Spleen (tissue), 11 donors: ENCODE results near the gene EVA1B. TPM values are rescaled to one million over a fixed set of nuclear protein-coding genes. Genes with fewer than 3 reads are reported as not detected.

ENCODE experiments used
- DNase-seq: peaks from one replicate; pipeline ENCODE4 v3.0.0-alpha.2; 2020
- H3K27ac ChIP-seq, 8 donors: fragments of 200-600 bp; sonication (generic) in 7 of 8; 1 replicate in 4 of 8; 2 replicates in 4 of 8; pipeline versions ENCODE4 v1.5.0 to v1.8.0; 2016 to 2021; ENCODE audit warnings: inconsistent platforms in 4 of 8, mild to moderate bottlenecking in 4 of 8, moderate library complexity in 1 of 8
- H3K27me3 ChIP-seq, 7 donors: fragments of 200-600 bp; sonication (generic) in 6 of 7; replicated peaks in 1 of 7; 1 replicate in 4 of 7; 2 replicates in 3 of 7; pipeline versions ENCODE4 v1.5.0 to v1.8.0; 2016 to 2021; ENCODE audit warnings: inconsistent platforms in 3 of 7, mild to moderate bottlenecking in 1 of 7
- H3K36me3 ChIP-seq, 6 donors: fragments of 200-600 bp; sonication (generic) in 5 of 6; 1 replicate in 4 of 6; 2 replicates in 2 of 6; pipeline versions ENCODE4 v1.5.0 to v1.8.0; 2016 to 2021; ENCODE audit warnings: inconsistent platforms in 2 of 6
- H3K4me1 ChIP-seq, 6 donors: fragments of 200-600 bp; sonication (generic) in 5 of 6; 1 replicate in 3 of 6; 2 replicates in 3 of 6; pipeline versions ENCODE4 v1.5.0 to v1.8.0; 2016 to 2021; ENCODE audit warnings: inconsistent platforms in 3 of 6
- H3K4me3 ChIP-seq, 8 donors: fragments of 200-600 bp; sonication (generic) in 7 of 8; 1 replicate in 4 of 8; 2 replicates in 4 of 8; pipeline versions ENCODE4 v1.5.0 to v1.8.0; 2016 to 2021; ENCODE audit warnings: inconsistent platforms in 4 of 8, mild to moderate bottlenecking in 4 of 8, moderate library complexity in 2 of 8
- H3K9me3 ChIP-seq, 8 donors: fragments of 200-600 bp; sonication (generic) in 7 of 8; 1 replicate in 4 of 8; 2 replicates in 4 of 8; pipeline versions ENCODE4 v1.5.0 to v1.8.0; 2016 to 2021; ENCODE audit warnings: inconsistent platforms in 4 of 8
- CTCF ChIP-seq, 11 experiments: fragments of 200-600 bp in 7 of 11; fragments of 450-650 bp in 4 of 11; sonication (generic) in 4 of 11; IDR thresholded peaks in 8 of 11; conservative IDR thresholded peaks in 3 of 11; 1 replicate in 7 of 11; 2 replicates in 4 of 11; pipeline versions ENCODE4 v1.4.0 to v1.8.0; 2016 to 2021; ENCODE audit warnings: antibody characterized with exemption in 11 of 11, inconsistent platforms in 4 of 11, mild to moderate bottlenecking in 1 of 11
- POLR2A ChIP-seq, 3 donors: fragments of 450-650 bp; IDR thresholded peaks; one replicate each; pipeline ENCODE4 v1.5.1; 2017; ENCODE audit warnings: antibody characterized with exemption in 3 of 3, mild to moderate bottlenecking in 1 of 3
- POLR2AphosphoS5 ChIP-seq, 3 donors: sonication (generic); formaldehyde crosslinking; IDR thresholded peaks; one replicate each; pipeline ENCODE4 v1.5.1; 2017; ENCODE audit warnings: antibody characterized with exemption in 3 of 3
- WGBS, 5 donors: extraction: QIAGEN DNeasy Blood & Tissue Kit in 3 of 5; methylation state at CpG; one replicate each; pipeline versions ENCODE4 v1.1.5 to v1.1.7; 2013 to 2018; 5-methylcytosine and 5-hydroxymethylcytosine counted together
- intact Hi-C: fragments of 100-400 bp; cut with DNase I; formaldehyde crosslinking; loops from one replicate; pipeline ENCODE4 v1.15.0; 2023; ENCODE audit warnings: low total_unique reads
- polyA plus RNA-seq, 3 donors: library from polyadenylated mRNA; stranded (reverse); fragments of 200-250 nt; gene quantifications; one replicate each; pipeline ENCODE4 v1.2.1, GENCODE V29; 2013
- total RNA-seq, 7 donors: library from RNA; depleted of rRNA in 3 of 7; stranded (reverse); fragments of >200 nt in 3 of 7; fragmentation: NEBNext Ultra II Directional in 4 of 7; extraction: Animal tissue kit (Norgen Biotek cat#: 25700) in 4 of 7; gene quantifications; one replicate each; pipeline versions ENCODE4 v1.1.0 to v1.2.1, GENCODE V29; 2016 to 2021
- donor health status: healthy with polysubstance abuse.
- donor health status: DM: no; HTN: no; CAD: no; lungs with moderate emphysema.
- donor health status: DM: no; HTN: no; CAD: no.
- donor health status: Bipolar disorder and iron deficiency.
- donor health status: healthy.
- donor health status: DM: no; HTN: no; CAD: no.
- donor health status: DM: yes; HTN: yes; CAD: no.

Gene EVA1B
- total and polyA plus RNA-seq, 10 donors, result 17.2 to 77.4 (median 40.5) TPM

- H3K27me3 ChIP-seq, result no peaks in the 10 kb centered on the region
- no peak overlapping the region for H3K4me3 ChIP-seq
- H3K36me3 ChIP-seq, result peaks cover 0 to 65% (median 50%) of the 10 kb centered on the region in 6 donors
- intact Hi-C loops, result no loop called here
- no peak for DNase-seq
- WGBS, 5 donors, result 93 to 96% (median 94%) methylated on average over 23 of the region's 23 CpGs
- H3K9me3 ChIP-seq, result no peaks in the 10 kb centered on the region
- no peak overlapping the region for H3K27ac ChIP-seq
- peaks cover 16 to 65% (median 38%) of the 10 kb centered on the region in 6 donors for H3K4me1 ChIP-seq
- TF ChIP-seq POLR2AphosphoS5 (IDR thresholded peaks at IDR 0.05) (peak in 1 of 3 donors; percentile 18), CTCF (IDR thresholded peaks at IDR 0.05 in 8 of 11, conservative IDR thresholded peaks at IDR 0.05 in 3 of 11) (no peak)
Measured at GRCh38 chr1:36303650-36304360, 19.6 kb downstream of the EVA1B start.

DNA sequence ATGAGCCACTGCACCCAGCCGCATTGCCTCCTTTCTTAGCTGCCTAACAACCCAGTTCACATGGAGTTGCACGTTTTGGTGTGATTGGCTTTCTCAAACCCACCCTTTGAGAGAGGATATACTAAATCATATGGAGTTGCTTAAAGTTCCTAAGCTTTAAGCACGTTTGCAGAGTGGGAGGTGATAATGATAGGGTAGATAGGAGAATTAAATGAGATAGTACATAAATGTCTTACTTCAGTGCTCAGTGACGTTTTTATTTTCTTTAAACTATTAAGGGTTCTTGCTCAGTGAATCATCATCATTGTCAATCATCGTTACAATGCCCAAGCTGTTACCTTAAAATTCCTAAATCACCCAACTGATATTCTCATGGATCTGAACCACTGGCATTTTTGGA is 20.2 kb downstream of the EVA1B start:
- Histone ChIP-seq H3K36me3 (peaks cover 0 to 71% (median 55%) of the 10 kb centered on the region in 6 donors), H3K4me1 (peaks cover 16 to 68% (median 38%) of the 10 kb centered on the region in 6 donors), H3K27ac (no peak overlapping the region), H3K9me3 (no peaks in the 10 kb centered on the region), H3K27me3 (no peaks in the 10 kb centered on the region), H3K4me3 (no peak overlapping the region)
- no peak for DNase-seq
- 83 to 91% (median 87%) methylated on average over 5 of the region's 5 CpGs for WGBS, 5 donors
- intact Hi-C loops, result no loop called here
- TF ChIP-seq POLR2A (IDR thresholded peaks at IDR 0.05) (no peak), CTCF (IDR thresholded peaks at IDR 0.05 in 8 of 11, conservative IDR thresholded peaks at IDR 0.05 in 3 of 11) (no peak), POLR2AphosphoS5 (IDR thresholded peaks at IDR 0.05) (no peak)

DNA sequence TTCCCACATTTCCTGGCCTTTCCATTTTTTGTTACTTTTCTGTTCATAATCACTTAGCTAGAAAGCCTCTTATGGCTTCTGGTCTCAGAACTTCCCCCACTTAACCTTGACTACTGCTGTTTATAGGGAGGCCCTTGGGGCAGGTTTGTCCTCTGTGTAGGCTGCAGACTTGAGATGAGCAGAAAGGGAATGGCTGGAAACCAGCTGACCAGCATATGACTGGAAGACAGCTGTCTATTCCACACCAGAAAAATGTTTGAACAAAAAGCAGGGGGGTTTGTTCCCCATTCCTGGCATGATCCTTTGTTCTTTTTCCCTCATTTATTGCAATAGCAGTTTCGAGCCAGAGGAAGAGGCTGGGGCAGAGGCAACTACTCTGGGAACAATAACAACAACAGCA is 22.2 kb downstream of the EVA1B start:
- Histone ChIP-seq H3K36me3 (peaks cover 0 to 91% (median 75%) of the 10 kb centered on the region in 6 donors), H3K9me3 (no peaks in the 10 kb centered on the region), H3K4me1 (peaks cover 8 to 48% (median 26%) of the 10 kb centered on the region in 6 donors), H3K27ac (peak overlapping the region in 1 of 8 donors; percentile 49), H3K4me3 (no peak overlapping the region), H3K27me3 (no peaks in the 10 kb centered on the region)
- intact Hi-C loops, result no loop called here
- TF ChIP-seq POLR2A (IDR thresholded peaks at IDR 0.05), result no peak
- no peak for TF ChIP-seq POLR2AphosphoS5 (IDR thresholded peaks at IDR 0.05)
- no peak for TF ChIP-seq CTCF (IDR thresholded peaks at IDR 0.05 in 8 of 11, conservative IDR thresholded peaks at IDR 0.05 in 3 of 11)
- WGBS, 5 donors, result 81 to 91% (median 82%) methylated on average over 1 of the region's 1 CpG
- DNase-seq, result no peak

DNA sequence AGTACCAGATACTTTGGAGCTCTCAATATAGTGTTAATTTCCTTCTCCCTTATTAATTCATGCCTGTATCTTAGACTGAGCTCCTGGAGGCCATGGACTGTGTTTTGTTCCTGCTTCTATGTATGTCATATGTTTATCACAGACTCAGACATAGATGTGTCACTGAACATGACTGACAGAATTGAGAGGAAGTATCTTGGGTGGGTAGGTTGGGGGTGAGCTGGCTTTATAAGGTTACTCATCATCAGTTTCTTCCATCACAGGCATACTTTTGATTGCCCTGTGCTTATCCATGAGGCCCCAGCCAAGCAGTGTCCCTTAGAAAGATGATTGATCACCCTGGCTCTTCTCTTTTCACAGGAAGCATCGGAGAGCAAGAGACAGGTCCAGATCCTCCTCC is 22.9 kb downstream of the EVA1B start:
- no peak for DNase-seq
- intact Hi-C loops, result no loop called here
- Histone ChIP-seq H3K27me3 (no peaks in the 10 kb centered on the region), H3K36me3 (peaks cover 0 to 97% (median 80%) of the 10 kb centered on the region in 6 donors), H3K9me3 (no peaks in the 10 kb centered on the region), H3K27ac (peak overlapping the region in 5 of 8 donors; percentile 12 to 50 (median 38)), H3K4me1 (peaks cover 2 to 41% (median 19%) of the 10 kb centered on the region in 6 donors), H3K4me3 (no peak overlapping the region)
- 60 to 89% (median 82%) methylated on average over 1 of the region's 1 CpG for WGBS, 5 donors
- TF ChIP-seq POLR2A (IDR thresholded peaks at IDR 0.05), result no peak
- TF ChIP-seq CTCF (IDR thresholded peaks at IDR 0.05 in 8 of 11, conservative IDR thresholded peaks at IDR 0.05 in 3 of 11), result no peak
- no peak for TF ChIP-seq POLR2AphosphoS5 (IDR thresholded peaks at IDR 0.05)
